Measurements from ENCODE around the gene TBC1D7. TPM values are rescaled to one million over a fixed set of nuclear protein-coding genes. Genes with fewer than 3 reads are reported as not detected.

Gene TBC1D7
- total RNA-seq, 1 experiment from 2014 or later = 29.2 TPM

GRCh38 chr6:13314806-13315205, 13.5 kb downstream of the TBC1D7 start:
- no peaks in the 10 kb centered on the region for H3K9me2 ChIP-seq (ENCODE audit: insufficient read depth)
- no peak overlapping the region for H3K4me2 ChIP-seq
- BruUV-seq (replicated peaks) = no TSS peak
- H4K20me1 ChIP-seq (ENCODE audit: insufficient read depth) = no peaks in the 10 kb centered on the region
- H3K27ac ChIP-seq = no peak overlapping the region
- no peaks in the 10 kb centered on the region for H3K27me3 ChIP-seq (ENCODE audit: insufficient read depth, low read depth)
- peaks cover 14% of the 10 kb centered on the region for H3K36me3 ChIP-seq (ENCODE audit: low read depth)
- H3F3A ChIP-seq (ENCODE audit: insufficient read depth, low read depth) = 0 out of 2 replicates have a peak, but pooled peaks cover 8% of the 10 kb centered on the region
- no peaks in the 10 kb centered on the region for H3K9me3 ChIP-seq (ENCODE audit: insufficient read depth, low read depth)
- no peaks in the 10 kb centered on the region for H3K79me2 ChIP-seq (ENCODE audit: low read depth)
- DNase-seq = no peak
- ChIA-PET POLR2A (ENCODE audit: unreplicated experiment) (no interaction called here), CTCF (no interaction called here)
- H3K4me3 ChIP-seq = no peak overlapping the region
- H3K4me1 ChIP-seq (replicated peaks; ENCODE audit: insufficient read depth) = no peaks in the 10 kb centered on the region; the same call in 1 of the 2 replicates
- TF ChIP-seq, protein P1, sequence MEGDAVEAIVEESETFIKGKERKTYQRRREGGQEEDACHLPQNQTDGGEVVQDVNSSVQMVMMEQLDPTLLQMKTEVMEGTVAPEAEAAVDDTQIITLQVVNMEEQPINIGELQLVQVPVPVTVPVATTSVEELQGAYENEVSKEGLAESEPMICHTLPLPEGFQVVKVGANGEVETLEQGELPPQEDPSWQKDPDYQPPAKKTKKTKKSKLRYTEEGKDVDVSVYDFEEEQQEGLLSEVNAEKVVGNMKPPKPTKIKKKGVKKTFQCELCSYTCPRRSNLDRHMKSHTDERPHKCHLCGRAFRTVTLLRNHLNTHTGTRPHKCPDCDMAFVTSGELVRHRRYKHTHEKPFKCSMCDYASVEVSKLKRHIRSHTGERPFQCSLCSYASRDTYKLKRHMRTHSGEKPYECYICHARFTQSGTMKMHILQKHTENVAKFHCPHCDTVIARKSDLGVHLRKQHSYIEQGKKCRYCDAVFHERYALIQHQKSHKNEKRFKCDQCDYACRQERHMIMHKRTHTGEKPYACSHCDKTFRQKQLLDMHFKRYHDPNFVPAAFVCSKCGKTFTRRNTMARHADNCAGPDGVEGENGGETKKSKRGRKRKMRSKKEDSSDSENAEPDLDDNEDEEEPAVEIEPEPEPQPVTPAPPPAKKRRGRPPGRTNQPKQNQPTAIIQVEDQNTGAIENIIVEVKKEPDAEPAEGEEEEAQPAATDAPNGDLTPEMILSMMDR (conservative IDR thresholded peaks at IDR 0.05) = no peak
- TF ChIP-seq EZH2 (IDR thresholded peaks at IDR 0.05; ENCODE audit: low read depth) = no peak
- H2AFZ ChIP-seq = no peak overlapping the region
- intact Hi-C loops (cut with micrococcal nuclease; ENCODE audit: unreplicated experiment) = no loop called here

GRCh38 chr6:13311155-13311554, 17.2 kb downstream of the TBC1D7 start:
- Histone ChIP-seq H3F3A (ENCODE audit: insufficient read depth, low read depth) (0 out of 2 replicates have a peak, but pooled peaks cover 8% of the 10 kb centered on the region), H3K4me2 (no peak overlapping the region), H3K27ac (no peak overlapping the region), H3K4me1 (replicated peaks; ENCODE audit: insufficient read depth) (no peaks in the 10 kb centered on the region; the same call in 1 of the 2 replicates), H2AFZ (no peak overlapping the region), H3K79me2 (ENCODE audit: low read depth) (no peaks in the 10 kb centered on the region), H3K9me2 (ENCODE audit: insufficient read depth) (no peaks in the 10 kb centered on the region), H3K27me3 (ENCODE audit: insufficient read depth, low read depth) (no peaks in the 10 kb centered on the region), H3K9me3 (ENCODE audit: insufficient read depth, low read depth) (no peaks in the 10 kb centered on the region), H4K20me1 (ENCODE audit: insufficient read depth) (no peaks in the 10 kb centered on the region), H3K36me3 (ENCODE audit: low read depth) (peaks cover 16% of the 10 kb centered on the region), H3K4me3 (no peak overlapping the region)
- BruUV-seq (replicated peaks) = no TSS peak
- intact Hi-C loops (cut with micrococcal nuclease; ENCODE audit: unreplicated experiment) = no loop called here
- TF ChIP-seq, protein P1 (conservative IDR thresholded peaks at IDR 0.05) = no peak
- no peak for DNase-seq
- ChIA-PET CTCF (no interaction called here), POLR2A (ENCODE audit: unreplicated experiment) (no interaction called here)

- H3K9me3 ChIP-seq (ENCODE audit: insufficient read depth, low read depth) = no peaks in the 10 kb centered on the region
- no peak for TF ChIP-seq EZH2 (IDR thresholded peaks at IDR 0.05; ENCODE audit: low read depth)
- TF ChIP-seq, protein P1 (conservative IDR thresholded peaks at IDR 0.05) = no peak
- peak overlapping the region; percentile 43; the same call in 1 of the 2 replicates for H3K27ac ChIP-seq
- POLR2A ChIA-PET (ENCODE audit: unreplicated experiment) = no interaction called here
- no peaks in the 10 kb centered on the region for H4K20me1 ChIP-seq (ENCODE audit: insufficient read depth)
- H3K4me2 ChIP-seq = no peak overlapping the region
- peaks cover 32% of the 10 kb centered on the region for H3K36me3 ChIP-seq (ENCODE audit: low read depth)
- BruUV-seq (replicated peaks) = no TSS peak
- no peaks in the 10 kb centered on the region for H3K79me2 ChIP-seq (ENCODE audit: low read depth)
- H3K4me3 ChIP-seq = no peak overlapping the region
- H3K27me3 ChIP-seq (ENCODE audit: insufficient read depth, low read depth) = no peaks in the 10 kb centered on the region
- H3F3A ChIP-seq (ENCODE audit: insufficient read depth, low read depth) = 0 out of 2 replicates have a peak, but pooled peaks cover 3% of the 10 kb centered on the region
- intact Hi-C loops (cut with micrococcal nuclease; ENCODE audit: unreplicated experiment) = no loop called here
- DNase-seq = no peak
- no peaks in the 10 kb centered on the region for H3K9me2 ChIP-seq (ENCODE audit: insufficient read depth)
- H2AFZ ChIP-seq = no peak overlapping the region
- 0 out of 2 replicates have a peak, but pooled peaks cover 2% of the 10 kb centered on the region for H3K4me1 ChIP-seq (replicated peaks; ENCODE audit: insufficient read depth)
- CTCF ChIA-PET = no interaction called here
Observed at GRCh38 chr6:13308332-13308731, 20.0 kb downstream of the TBC1D7 start.

Data from PC-9 (cell line).